ENCODE measurements around the gene CDH4.

GRCh38 chr20:61730631-61731362, 478.7 kb downstream of the CDH4 start:
- no peak for TF ChIP-seq CTCF (IDR thresholded peaks at IDR 0.05)
- no peak for TF ChIP-seq EZH2 (IDR thresholded peaks at IDR 0.05)
- TF ChIP-seq EZH2phosphoT487 (IDR thresholded peaks at IDR 0.05), result no peak

Measured in neural progenitor cell (in vitro differentiated cells).